ENCODE measurements around the gene ERBB4.
"Not testable (repeated sequence)": the region's sequence is repeated elsewhere in the genome, so short reads cannot be mapped to it uniquely, and the experiment has no call there.

ERBB4 gene

GRCh38 chr2:211789982-211790381 is 748.6 kb downstream of the ERBB4 start:
- DNase-seq = no peak

GRCh38 chr2:211766689-211767088 is 771.9 kb downstream of the ERBB4 start:
- DNase-seq = peak; percentile 41

GRCh38 chr2:211762479-211762878 is 776.1 kb downstream of the ERBB4 start:
- no peak for DNase-seq

GRCh38 chr2:211760103-211760502 is 778.5 kb downstream of the ERBB4 start:
- no peak for DNase-seq

- no peak for DNase-seq
These were observed 782.3 kb downstream of the ERBB4 start for GRCh38 chr2:211756266-211756665.

GRCh38 chr2:211755187-211755586 is 783.4 kb downstream of the ERBB4 start:
- DNase-seq = no peak

GRCh38 chr2:211751848-211752247 is 786.8 kb downstream of the ERBB4 start:
- DNase-seq = no peak

GRCh38 chr2:211748339-211748738 is 790.3 kb downstream of the ERBB4 start:
- DNase-seq = no peak

GRCh38 chr2:211745295-211746097 is 793.1 kb downstream of the ERBB4 start:
- DNase-seq = peak; percentile 72

- no peak for DNase-seq
These were observed 794.2 kb downstream of the ERBB4 start for GRCh38 chr2:211744379-211744778.

GRCh38 chr2:211741966-211742365 is 796.6 kb downstream of the ERBB4 start:
- DNase-seq = no peak

GRCh38 chr2:211737282-211737681 is 801.3 kb downstream of the ERBB4 start:
- DNase-seq = no peak

- DNase-seq = no peak
These were observed 808.4 kb downstream of the ERBB4 start for GRCh38 chr2:211730215-211730614.

GRCh38 chr2:211729433-211729832 is 809.2 kb downstream of the ERBB4 start:
- no peak for DNase-seq

GRCh38 chr2:211724933-211725332 is 813.7 kb downstream of the ERBB4 start:
- no peak for DNase-seq

GRCh38 chr2:211723398-211723797 is 815.2 kb downstream of the ERBB4 start:
- no peak for DNase-seq

GRCh38 chr2:211722928-211723327 is 815.7 kb downstream of the ERBB4 start:
- DNase-seq = no peak

- not testable (repeated sequence) for DNase-seq
These were observed 816.7 kb downstream of the ERBB4 start for GRCh38 chr2:211721874-211722273.

GRCh38 chr2:211709389-211709788 is 829.2 kb downstream of the ERBB4 start:
- DNase-seq = no peak

GRCh38 chr2:211692689-211693088 is 845.9 kb downstream of the ERBB4 start:
- DNase-seq = no peak

- DNase-seq = no peak
These were observed 847.9 kb downstream of the ERBB4 start for GRCh38 chr2:211690736-211691135.

GRCh38 chr2:211688196-211688595 is 850.4 kb downstream of the ERBB4 start:
- peak; percentile 1 for DNase-seq

GRCh38 chr2:211674715-211675114 is 863.9 kb downstream of the ERBB4 start:
- DNase-seq = no peak

GRCh38 chr2:211673133-211673905 is 865.3 kb downstream of the ERBB4 start:
- DNase-seq = no peak
